ENCODE results near the gene RASA3.

The RASA3 gene

DNA sequence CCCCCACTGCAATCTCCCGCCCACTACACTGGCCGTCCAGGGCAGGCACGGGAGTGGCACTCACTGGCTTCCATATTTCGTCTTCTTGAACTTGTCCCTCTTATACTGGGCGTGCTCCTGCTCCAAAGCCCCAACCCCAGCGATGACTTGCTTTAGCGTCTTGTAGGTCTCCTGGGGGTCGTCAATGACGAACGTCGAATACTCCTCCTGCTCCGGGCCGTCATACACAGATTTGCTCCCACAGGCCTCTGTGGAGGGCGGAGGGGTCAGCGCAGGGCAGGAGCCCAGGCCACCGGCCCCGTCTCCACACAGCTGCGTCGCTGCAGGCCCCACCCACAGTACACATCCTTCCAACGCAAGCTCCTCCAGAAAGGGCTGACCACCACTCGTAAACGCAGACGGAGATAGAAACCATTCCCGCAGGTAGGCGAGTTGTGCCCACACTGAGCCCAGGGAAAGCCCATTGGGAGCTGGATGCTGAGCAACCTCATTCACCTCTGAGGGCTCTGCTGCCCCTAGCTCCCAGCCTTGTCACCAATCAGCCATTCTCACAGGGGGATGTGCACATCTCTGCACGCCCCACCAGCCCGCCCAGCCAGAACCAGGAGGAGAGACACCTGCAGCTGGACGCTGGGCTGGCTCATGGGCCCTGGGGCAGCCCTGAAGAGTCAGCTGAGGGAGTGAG lies 150.7 kb downstream of the RASA3 start:
- DNase-seq (ENCODE audit: low read depth): no peak

DNA sequence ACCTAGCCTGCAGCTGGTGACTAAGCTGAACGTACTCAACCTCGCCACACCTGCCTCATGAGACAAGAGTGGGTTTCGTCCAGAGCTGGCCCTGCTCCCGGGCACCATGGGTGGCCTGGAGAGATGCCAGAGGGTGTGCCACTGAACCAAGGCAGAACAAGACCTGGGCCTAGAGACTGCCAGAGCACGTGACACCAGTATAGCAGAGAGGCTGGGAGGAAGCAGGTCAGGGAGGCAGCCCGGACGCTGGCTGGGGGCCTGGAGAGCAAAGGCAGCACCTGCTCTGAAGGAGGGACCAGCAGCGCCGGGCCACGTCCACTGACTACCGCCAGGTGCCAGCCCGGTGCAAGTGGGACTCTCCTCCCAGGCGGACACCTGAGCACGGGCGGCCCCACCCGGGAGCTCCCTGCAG lies 151.2 kb downstream of the RASA3 start:
- no peak for DNase-seq (ENCODE audit: low read depth)

DNA sequence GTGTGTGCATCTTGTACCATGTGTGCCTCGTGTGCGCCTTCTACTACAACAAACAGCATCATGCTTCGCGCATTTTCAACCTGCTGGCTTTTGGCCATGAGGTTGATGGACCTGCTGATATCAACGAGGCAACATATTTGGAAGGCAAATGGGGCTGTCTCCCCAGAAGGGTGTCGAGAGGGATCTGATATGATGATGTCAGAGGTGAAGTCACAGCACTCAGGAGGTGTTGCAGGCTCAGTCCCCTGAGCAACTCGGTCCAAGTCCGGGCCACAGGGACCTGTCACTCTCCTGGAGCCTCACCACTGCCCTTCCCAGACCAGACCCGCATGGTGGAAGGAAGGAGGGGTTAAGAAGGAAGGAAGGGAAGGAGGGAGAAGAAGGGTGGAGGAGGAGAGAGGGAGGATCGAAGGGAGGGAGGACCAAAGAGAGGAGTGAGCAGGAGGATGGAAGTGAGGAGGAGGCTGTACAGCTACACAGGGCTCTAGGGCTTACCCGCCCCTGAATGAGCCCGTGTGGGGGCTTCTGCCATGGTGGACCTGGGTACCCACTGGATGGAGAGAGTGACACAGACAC lies 151.8 kb downstream of the RASA3 start:
- DNase-seq (ENCODE audit: low read depth): no peak

DNA sequence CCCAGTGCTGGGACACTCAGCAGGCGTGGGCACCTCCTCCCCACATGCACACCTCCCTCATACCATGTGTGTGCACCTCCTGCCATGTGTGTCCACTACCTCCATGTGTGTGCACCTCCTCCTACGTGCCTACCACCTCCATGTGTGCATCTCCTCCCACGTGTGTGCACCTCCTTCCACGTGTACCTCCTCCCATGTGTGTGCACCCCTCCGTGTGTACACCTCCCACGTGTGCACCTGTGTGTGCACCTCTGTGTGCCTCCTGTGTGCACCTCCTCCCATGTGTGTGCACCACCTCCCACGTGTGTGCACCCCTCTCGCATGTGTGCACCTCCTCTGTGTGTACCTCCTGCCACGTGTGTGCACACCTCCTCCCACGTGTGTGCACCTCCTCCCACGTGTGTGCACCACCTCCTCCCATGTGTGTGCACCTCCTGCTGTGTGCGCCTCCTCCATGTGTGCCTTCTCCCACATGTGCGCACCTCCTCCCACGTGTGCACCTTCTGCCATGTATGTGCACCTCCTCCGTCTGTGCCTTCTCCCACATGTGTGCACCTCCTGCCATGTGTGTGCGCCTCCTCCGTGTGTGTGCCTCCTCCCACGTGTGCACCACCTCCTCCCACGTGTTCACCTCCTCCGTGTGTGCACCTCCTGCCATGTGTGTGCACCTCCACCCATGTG lies 152.5 kb downstream of the RASA3 start:
- no peak for DNase-seq (ENCODE audit: low read depth)

DNA sequence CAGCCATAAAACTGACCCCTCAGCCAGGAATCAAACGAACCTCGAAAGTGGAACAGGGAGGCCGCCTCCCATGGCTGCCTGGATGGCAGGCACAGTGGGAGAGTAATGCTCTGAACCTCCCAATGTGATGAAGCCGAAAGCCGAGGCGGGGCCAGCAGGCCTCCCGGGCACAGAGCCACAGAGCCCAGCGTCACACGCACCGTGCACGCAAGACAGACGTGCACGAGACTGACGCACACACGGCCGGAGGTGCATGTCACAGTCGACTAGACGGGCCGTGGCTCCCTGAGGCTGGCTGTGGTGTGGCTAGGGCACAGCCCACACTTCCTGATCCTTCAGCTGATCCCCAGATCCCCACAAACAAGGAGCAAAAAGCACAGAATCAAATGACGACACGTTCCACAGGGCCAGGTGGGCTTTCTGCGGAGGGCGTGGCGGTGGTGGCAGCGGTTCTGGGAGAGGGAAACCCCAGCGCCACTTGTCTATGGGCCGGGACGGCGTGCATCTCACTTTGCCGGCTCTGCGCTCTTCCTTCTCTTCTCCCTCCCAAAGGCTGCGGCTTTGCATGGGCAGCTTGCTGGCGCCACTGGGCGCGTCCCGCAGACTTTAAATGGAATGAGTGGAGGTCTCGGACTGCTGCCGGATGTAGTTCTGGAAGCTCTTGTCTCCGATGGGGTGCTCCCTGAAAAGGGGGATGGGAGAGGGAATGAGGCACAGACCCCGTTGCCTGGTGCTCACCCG lies 153.5 kb downstream of the RASA3 start:
- no peak for DNase-seq (ENCODE audit: low read depth)

DNA sequence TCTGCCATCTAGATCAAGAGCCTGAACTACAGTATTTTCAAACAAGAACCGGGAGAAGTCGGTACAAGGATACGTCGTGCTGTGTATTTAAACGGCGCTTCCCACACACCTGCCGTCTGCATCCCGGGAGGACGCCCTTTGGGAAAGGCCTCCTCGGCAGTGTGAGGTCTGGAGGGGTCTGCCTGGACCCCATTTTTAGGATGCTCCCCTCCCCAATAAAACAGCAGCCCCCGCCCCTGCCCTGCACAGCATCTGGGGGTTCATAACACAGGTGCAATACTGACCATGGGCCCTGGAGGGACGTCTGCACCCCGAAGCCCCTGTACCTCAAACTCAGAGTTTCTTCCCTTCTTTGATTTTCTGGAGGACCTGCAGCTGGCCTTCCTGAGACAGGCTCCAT lies 154.4 kb downstream of the RASA3 start:
- DNase-seq (ENCODE audit: low read depth): no peak

DNA sequence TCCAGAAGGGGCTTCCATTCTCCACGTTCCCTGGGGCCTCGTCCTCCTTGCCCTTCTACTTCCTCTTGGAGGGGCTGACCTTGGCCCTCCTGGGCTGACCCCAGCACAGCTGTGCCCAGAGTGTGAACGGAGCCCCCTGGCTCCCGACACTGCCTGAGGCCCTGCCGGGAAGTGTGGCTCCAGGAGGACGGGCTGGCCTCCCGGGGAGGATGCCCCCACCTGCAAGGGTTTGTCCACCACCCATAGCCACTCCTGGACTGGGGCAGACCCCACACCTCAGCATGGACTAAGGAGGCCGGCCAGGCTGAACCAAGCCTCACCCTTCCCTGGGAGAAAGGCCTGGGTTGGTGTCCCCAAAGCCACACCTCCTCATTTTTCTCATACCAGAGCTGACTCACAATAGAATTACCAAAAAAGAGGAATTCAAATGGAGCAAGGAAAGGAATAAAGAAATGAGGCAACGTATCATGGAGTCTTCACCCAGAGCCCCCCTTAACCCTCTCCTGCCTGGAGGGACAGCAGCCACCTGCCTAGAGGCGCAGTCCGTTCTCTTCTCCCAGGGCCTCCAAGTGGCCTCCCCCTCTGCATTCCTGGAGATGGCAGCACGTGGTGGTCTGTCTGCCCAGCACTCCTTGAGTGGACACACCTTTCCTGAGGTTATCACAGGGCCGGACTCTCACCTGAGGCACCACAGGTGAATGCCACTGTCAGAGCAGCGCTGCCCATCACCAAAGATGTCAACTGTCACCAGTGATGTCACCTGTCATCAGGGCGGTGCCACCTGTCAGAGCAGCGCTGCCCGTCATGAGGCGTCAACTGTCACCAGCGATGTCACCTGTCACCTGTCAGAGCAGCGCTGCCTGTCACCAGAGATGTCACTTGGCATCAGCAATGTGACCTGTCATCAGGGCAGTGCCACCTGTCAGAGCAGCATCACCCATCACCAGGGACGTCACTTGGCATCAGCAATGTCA lies 155.4 kb downstream of the RASA3 start:
- DNase-seq (ENCODE audit: low read depth): no peak

DNA sequence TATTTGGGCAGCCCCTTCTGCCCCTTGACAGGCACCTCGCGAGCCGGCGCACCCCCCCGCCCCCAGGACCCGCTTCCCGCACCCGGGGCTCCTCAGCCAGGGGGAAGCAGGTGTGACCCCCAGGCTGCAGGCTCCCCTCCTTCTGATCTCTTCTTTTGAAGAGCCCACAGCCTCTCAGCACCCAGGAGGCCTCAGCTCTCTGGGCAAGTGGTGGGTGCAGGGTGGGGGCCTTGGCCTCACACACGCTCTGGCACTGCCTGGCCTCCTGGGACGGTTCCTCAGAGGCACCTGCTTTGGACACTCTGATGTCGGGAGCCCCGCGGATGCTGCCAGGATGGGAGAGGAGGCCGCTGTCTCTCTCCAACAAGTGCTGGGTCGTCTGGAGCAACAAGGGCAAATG lies 157.0 kb downstream of the RASA3 start:
- DNase-seq (ENCODE audit: low read depth): no peak

DNA sequence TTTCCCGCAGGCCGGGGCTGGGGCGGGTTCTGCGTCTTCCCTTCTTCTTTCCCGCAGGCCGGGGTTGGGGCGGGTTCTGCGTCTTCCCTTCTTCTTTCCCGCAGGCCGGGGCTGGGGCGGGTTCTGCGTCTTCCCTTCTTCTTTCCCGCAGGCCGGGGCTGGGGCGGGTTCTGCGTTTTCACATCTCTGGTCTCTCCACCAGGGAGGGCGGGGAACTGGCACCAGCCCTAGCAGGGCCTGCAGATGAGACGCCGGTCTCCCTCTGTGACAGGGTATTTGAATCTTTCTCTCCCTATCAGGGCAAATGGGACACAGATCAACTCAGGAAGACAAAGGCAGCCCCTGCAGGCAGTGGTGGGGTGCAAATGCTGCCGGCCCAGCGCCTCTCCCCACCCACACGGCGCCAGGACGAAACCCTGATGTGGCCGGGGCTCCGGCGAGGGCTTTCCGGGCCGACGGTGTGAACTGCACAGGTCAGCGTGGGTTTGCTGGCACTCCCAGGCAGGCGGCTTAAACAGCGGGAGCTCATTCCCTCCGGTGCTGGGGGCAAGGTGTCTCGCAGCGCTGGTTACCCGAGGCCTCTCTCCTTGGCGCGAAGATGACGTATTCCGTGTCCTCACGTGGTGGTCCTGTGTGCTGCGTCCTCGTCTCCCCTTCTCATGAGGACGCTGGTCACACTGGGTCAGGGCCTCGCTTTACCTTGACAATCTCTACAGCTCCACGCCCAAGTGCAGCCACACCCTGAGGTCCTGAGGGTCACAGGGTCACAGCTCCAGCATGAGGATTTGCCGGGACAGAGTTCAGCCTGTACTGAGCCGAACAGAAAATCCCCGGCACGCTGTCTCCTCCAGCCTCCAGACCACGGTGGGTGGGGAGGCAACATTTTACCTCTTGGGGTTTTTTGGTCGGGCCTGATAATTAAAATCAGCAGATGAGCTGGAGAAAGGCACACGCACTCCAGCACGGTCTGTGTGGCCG lies 157.8 kb downstream of the RASA3 start:
- no peak for DNase-seq (ENCODE audit: low read depth)

DNA sequence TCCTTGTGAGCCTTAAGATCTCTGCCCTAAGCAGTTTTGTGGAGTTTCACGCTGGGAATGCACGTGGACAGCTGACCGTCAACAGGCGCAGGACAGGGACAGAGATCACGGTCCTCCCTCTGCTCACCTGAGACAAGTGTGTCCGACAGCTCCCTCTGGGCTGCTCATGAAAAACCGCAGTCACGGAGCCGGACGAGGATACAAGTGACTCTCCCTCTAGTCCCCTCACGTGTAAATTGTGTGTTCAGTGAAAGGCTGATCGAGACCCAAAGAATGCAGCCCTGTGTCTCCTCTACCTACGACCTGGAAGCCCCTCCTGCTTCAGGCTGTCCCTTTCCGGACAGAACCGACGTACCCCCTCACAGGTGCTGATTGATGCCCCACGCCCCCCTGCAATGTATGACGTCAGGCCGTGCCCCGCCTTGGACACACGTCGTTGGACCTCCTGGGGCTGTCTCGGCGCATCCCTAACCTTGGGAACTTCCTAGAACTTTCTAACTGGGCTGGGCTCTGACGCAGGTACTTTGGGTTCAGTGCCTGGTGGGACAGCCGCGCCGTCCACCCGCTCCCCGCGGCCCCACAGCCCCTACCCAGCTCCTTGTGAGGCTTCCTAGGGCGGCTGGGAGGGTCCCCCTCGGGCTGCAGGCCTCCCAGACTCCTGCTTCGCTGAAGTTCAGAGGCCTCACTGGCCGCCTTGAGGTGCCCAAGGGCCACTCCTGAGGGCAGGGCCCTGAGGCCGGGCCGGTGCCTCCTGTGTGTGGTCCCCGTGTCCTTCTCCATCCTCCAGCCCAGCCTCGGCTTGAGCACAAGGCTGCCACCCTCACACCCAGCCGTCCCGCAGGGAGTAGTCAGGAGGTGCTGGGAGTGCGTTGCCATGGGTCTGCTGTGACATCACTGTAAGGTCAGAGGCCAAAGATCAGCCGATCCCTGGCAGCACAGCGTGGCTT lies 158.9 kb downstream of the RASA3 start, which contains the start of gene C13orf46:
C13orf46 (minus strand) TSS at position 859 of the 947 bp plus-strand sequence; CDS start at position 780, 79 bp downstream.
- no peak for DNase-seq (ENCODE audit: low read depth)

DNA sequence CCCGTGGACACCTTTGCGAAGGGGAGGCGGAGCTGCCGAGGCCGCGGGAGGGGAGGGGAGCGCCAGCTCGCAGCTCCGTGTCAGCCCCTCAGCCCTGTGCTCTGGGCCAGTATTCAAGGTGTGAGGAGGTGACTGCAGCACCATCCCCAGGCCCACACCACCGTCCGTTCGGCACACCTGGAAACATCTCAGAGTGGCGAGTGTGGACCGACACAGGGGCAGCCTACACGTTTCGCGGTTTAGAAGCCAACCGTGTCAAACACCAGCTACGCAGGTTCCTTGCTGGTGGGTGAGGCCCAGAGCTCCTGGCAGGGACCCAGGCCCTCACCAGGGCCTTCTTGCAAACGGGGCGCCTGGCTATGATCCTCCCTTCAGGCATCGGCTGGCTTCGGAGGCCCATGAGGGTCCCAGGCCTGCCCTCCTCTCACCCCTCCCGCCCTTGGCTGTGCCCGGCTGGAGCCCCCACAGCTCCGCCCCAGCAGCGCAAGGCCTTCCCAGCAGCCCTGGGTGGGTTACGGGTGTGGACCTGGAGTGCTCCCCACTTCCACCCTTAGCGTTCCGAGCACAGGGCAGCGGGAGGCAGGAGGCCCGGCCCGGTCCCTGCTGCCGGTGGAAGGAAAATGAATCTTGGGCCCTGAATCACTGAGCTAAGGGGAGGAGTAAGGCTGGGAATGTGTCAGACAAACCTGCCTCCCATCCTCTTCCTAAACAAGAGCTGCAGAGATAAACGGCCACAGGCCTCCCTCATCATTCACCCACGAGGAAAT lies 159.8 kb downstream of the RASA3 start:
- no peak for DNase-seq (ENCODE audit: low read depth)

DNA sequence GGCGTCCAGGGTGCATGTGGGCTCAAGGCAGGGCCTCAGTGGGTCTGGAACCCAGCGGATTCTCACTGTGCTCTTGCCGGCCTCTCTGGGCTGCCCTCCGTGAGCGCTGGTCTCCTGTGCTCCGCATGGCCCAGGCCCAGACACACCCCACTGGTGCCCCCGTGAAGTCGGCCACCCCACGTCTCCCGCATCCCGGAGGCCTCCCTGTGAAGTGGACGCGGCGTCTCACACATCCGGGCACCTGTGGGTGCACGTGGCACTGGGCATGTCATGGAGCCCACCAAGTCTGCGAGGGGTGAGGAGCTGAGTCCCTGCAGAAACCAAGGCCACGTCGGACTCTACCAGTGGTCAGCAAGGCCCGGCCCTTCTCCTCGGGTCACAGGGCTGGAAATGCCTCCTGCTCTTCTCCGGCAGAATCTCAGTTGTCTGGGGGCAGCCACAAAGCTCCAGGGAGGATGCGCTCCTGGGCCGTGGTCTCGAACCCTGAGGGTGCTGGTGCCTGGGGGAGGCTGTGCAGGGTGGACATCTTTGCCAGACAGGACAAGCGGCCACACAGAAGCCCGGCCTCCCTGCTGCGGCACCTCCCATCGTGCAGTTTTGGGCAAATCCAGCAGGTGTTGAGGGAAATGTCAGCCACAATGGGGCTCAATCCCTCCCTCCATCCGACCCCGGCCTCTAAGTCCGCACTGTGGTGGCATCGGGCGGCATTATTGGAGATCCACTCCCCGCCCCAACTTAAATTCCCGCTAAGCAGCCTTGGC lies 160.8 kb downstream of the RASA3 start:
- DNase-seq (ENCODE audit: low read depth): no peak

DNA sequence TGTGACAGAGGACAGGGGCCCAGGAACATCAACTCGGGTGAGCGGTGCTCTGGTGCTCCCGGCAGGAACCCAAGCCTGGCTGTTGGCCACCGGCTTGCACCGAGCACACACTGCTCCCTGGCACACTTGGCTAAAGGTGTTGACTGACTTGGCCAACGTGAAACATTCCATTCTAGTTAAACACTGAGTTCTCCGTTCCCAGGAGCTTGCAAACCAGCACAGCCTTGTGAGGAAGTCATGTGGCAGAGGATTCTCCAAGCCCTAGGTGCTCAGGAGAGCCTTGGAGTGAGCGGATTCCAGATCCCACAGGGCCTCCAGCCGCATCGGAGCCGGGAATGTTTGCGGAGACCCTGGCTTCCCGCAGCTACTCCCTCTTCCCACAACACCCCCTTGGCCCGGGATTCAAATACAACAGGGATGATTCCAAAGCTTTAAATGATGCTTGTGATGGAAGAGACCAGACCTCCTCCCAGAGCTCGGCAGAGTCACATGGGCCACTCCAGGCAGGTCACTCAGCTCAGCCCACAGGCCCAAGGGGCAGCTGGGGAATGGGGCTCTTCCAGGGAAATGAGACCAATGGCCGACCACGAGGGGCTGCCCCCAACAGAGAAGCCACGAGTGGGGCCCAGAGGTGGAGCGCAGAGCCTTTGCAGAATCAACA lies 161.5 kb downstream of the RASA3 start:
- DNase-seq (ENCODE audit: low read depth): no peak

DNA sequence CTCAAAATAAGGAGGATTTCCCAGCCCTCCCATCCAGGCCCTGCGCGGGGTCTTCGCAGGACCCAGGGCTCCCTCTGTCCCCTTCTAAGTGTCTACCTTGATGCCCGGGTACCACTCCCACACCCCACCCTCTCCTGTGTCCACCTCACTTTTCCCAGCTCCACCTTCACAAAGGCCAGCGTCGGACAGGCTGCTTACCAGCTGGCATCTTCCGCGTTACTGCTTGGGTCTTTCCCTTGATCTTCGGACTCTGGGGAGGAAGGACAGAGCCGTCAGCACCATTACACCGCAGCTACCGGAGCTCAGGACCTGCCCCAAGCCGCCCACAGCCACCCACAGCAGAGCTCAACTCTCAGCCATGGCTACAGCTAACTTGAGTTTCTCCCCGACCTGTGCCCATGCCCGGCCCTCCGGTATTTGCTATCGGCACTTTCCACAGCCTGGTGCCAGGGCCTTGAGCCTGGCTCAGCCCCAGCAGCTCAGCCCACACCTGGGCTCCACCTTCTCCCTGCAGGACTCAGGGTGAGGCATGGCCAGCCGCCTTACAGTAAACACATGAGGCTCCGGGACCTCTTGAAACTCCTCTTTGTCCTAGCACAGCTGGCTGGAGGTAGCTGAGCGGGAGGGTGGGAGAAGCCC lies 162.3 kb downstream of the RASA3 start:
- DNase-seq (ENCODE audit: low read depth): no peak

DNA sequence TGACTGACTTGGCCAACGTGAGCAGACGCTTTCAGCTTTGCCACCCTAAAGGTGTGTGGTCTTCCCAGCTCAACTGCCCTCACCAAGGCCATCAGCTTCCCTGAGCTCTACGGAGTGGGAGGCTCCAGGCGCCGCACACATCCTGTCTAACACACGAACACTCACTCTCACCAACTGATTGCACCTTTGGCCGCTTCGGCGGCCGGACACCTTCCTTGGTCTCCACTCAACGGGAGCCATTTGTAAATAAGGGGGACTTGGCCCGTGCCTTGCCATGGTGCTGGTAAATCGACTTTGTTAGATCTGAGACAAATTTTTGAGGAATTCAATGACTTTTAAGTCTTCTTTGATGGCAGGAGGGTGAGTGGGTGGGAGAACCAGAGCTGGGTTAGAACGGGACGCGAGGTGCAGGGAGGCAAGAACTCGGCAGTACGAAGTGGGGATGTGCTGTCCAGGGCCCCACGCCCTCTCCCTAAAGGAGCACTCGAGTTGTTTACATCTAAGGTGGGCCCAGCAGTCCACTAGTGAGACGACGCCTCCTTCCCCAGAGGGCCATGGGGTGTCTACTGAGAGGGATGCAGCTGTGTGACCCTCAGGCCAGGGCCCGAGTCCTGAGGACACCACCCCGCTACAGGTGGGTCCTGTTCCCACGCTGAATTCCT lies 163.0 kb downstream of the RASA3 start:
- no peak for DNase-seq (ENCODE audit: low read depth)
